Kidney capillary endothelial cell (primary cell): ENCODE data around the gene NDUFV1.
"Not testable (repeated sequence)": the region's sequence is repeated elsewhere in the genome, so short reads cannot be mapped to it uniquely, and the experiment has no call there.

Experiments used
- DNase-seq: peaks from one replicate; pipeline ENCODE4 v3.0.0-alpha.2; 2018; ENCODE audit warnings: low spot score

NDUFV1 gene

DNA sequence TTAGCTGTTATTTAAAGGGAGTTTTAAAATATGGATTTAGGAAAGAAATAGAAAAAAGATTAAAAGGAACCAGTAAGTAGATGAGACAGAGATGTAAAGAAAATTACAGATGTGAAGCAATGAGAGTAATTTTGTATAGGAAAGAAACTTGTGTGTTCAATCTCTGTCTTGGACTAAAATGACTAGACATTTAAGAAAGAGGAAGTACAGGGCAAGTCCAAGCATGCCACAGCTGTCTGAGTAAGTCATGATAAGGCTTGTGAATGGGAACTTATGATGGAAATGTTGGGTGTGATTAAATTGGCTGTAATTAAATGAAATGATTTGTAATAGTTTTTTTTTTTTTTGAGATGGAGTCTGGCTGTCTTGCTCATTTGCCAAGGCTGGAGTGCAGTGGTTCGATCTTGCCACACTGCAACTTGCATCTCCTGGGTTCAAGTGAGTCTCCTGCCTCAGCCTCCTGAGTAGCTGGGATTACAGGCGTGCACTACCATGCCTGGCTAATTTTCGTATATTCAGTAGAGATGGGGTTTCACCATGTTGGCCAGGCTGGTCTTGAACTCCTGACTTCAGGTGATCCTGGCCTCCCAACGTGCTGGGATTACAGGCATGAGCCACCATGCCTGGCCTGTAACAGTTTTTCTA is 49.7 kb downstream of the NDUFV1 start:
- no peak for DNase-seq

GRCh38 chr11:67657300-67657699 is 50.6 kb downstream of the NDUFV1 start:
- no peak for DNase-seq

DNA sequence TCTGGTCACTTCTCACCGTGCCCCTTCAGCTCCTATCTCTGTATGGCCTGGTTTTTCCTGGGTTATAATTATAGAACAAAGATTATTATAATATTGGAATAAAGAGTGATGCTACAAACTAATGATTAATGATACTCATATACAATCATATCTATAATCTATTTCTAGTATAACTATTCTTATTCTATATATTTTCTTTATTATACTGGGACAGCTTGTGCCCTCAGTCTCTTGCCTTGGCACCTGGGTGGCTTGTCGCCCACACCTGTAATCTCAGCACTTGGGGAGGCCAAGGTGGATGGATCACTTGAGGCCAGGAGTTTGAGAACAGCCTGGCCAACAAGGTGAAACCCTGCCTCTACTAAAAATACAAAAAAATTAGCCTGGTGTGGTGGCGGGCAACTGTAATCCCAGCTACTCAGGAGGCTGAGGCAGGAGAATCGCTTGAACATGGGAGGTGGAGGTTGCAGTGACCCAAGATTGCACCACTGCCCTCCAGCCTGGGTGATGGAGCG is 53.0 kb downstream of the NDUFV1 start:
- not testable (repeated sequence) for DNase-seq

GRCh38 chr11:67660752-67661151 is 54.0 kb downstream of the NDUFV1 start:
- not testable (repeated sequence) for DNase-seq
